Inflammatory macrophage treated with lipopolysaccharide for 1 hour (primary cell): Measurements from ENCODE around the gene EFHB.
"Not testable (repeated sequence)": the region's sequence is repeated elsewhere in the genome, so short reads cannot be mapped to it uniquely, and the experiment has no call there.

ENCODE experiments used
- DNase-seq, 2 donors: peaks; one replicate each; pipeline ENCODE4 v3.0.0-alpha.2; 2020 to 2022

EFHB gene

DNA sequence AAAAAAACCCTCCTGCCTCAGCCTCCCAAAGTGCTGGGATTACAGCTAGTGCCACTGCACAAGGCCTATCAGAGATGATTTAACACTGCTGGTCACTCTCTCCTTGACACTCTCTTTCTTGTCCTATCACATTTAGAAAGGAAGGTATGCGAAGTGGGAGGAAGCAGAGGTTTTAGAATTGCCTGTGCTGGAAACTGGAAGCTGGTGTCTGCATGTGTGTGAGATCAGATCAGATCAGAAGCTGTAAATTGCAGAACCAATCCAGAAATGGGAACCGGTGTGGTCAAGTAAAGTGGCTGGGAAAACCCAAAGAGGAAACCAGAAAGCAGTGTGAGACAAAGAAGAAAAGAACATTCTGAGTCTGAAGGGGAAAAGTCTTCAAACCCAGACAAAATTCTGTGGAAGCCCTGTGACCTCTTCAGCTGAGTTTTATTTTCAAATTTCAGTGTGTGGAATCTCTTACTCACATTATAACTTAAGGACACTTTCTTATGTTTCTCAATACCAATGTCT, 2.8 kb downstream of the EFHB start:
- DNase-seq = peak; percentile 91 to 95

- DNase-seq = no peak
Measured at GRCh38 chr3:19920401-19921080, 13.5 kb downstream of the EFHB start.

- no peak for DNase-seq
Measured at GRCh38 chr3:19917167-19917566, 16.9 kb downstream of the EFHB start.

DNA sequence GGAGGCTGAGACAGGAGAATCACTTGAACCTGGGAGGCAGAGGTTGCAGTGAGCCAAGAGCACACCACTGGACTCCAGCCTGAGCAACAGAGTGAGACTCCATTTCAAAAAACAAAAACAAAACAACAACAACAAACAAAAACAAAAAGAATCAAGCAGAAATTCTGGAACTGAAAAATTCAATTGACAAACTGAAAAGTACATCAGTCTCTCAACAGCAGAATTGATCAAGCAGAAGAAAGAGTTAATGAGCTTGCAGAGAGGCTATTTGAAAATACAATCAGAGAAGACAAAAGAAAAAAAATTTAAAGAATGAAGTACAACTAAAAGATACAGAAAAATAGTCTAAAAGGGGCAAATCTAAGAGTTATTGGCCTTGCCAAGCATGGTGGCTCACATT, 22.6 kb downstream of the EFHB start:
- no peak for DNase-seq

- no peak for DNase-seq
Measured at GRCh38 chr3:19907523-19907922, 26.5 kb downstream of the EFHB start.

DNA sequence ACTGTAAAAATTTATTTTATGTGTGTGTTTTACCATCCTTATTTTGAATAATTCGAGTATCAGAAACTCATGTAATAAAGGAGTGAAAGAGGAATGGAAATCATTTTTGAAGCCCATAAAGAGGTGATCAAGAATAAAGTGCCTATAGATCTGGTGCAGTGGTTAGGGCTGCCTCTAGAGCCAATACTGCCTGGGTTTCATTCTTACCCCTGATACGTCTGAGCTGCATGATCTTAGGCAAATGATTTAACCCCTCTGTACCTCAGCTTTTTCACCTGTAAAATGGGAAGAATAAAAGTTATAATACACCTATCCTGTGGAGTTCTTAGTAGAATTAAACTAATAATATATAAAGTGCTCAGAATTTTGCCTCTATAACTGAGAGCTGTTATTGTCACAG, 30.4 kb downstream of the EFHB start:
- DNase-seq = no peak

- DNase-seq = peak; percentile 52 to 62
Measured at GRCh38 chr3:19901918-19902317, 32.1 kb downstream of the EFHB start.

- peak; percentile 16 to 40 for DNase-seq
Measured at GRCh38 chr3:19901337-19901736, 32.7 kb downstream of the EFHB start.

GRCh38 chr3:19899833-19900232, 34.2 kb downstream of the EFHB start:
- not testable (repeated sequence) for DNase-seq

- no peak for DNase-seq
Measured at GRCh38 chr3:19899264-19899663, 34.8 kb downstream of the EFHB start.

DNA sequence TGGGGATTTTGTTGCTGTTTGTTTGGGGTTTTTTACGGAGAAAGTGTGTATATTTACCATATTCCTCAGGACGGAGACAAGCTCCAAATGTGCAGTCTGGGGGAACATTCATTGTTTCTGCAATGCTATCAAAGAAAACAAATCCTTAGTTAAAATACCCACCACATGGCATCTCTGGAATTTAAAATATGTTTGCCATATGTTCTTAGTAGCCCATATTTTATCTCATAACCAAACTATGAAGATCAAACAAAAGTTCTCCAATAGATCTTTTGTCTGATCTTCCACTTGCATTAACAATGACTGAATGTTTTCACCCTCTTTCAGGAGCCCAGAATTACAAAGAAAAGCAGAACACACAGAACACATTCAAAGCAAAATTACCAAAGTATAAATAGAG, 35.3 kb downstream of the EFHB start:
- DNase-seq = no peak

DNA sequence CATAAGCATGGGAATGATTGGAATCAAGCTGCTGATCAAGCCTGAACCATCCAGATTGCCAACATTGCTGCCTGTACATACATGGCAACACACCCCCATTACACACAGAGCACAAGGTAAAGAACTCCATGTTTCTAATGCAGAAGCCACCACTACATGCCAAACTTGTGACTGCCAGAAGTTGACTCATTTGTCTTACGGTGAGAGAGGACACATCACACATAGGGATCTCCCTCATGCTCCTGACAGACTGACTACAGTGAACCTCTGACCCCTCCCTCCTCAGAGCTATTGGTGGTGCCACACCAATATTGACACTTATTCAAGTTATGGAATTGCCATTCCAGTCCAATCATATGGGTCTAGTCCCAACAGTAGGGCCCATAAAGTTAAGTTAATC, 42.3 kb downstream of the EFHB start:
- DNase-seq = no peak

DNA sequence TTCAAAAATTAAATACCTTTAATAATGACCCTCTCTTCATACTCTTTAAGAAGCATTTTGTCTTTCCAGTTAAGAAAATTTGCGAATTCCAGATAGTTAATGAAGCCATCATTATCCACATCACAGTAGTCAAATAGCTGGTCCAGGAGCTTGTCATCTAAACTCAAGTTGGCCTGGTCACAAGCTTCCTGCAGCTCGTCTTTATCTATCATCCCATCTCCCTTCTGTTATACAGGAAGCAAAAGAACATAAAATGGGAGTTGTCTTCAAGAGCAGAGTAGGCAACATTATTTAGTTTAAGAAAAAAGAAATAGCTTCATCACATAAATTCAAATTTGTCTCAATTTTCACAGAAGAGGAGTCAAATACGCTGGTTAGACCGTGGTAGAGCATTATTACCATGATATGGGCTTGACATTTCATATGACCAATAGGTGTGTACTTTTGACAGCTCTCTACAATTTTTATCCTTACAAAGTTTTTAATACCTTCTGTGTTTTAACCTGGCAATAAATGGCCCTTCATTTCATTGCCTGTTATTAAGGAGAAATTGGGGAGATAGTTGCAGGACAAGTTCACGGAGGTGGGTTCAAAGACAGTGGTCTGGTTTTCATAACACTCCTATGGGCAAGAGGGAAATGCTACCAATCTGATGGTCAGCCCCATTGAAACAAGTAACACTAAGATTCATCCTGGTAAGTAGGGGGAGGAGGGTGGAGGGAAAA, 45.4 kb downstream of the EFHB start:
- no peak for DNase-seq

DNA sequence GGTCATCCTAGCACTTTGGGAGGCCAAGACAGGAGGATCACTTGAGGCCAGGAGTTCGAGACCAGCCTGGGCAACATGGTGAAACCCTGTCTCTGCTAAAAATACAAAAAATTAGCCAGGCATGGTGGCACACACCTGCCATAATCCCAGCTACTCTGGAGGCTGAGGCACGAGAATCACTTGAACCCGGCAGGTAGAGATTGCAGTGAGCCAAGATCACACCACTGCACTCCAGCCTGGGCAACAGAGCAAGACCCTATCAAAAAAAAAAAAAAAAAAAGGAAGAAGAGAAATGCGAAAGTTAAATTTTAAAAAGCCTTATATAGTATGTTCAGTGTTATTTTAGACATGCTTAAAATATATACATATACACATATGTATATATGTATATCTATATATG, 46.9 kb downstream of the EFHB start:
- DNase-seq = not testable (repeated sequence)

DNA sequence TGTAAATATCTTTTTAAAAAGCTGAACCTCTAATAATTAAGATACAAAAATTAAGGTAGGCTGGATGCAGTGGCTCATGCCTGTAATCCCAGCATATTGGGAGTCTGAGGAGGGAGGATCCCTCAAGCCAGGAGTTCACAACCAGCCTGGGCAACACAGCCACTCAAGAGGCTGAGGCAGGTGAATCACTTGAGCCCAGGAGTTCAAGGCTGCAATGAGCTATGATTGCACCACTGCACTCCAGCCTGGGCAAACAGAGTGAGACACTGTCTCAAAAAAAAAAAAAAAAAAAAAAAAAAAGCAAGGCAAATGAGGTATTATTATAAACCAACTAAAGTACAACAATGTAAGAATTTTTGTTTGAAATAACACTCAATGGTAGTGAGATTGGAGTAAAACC, 47.6 kb downstream of the EFHB start:
- no peak for DNase-seq

GRCh38 chr3:19885468-19885867, 48.5 kb downstream of the EFHB start:
- DNase-seq = peak; percentile 33 to 73

DNA sequence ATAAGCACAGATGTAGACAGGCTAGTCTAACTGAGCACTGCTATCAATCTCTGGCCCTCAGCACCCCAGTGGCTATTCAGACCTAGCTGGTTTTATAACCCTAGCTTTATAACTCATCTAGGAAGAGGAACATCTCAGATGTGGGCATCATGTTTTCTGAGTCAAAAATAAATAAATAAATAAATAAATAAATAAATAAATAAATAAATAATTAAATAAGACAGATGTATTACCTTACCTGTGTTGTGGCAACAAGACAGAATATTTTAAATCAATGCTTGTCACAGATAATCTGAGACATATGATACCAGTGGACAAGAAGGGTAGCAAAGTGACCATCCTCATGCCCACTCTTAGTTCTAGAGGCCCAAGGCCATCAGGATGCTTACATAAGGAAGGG, 52.2 kb downstream of the EFHB start:
- no peak for DNase-seq

DNA sequence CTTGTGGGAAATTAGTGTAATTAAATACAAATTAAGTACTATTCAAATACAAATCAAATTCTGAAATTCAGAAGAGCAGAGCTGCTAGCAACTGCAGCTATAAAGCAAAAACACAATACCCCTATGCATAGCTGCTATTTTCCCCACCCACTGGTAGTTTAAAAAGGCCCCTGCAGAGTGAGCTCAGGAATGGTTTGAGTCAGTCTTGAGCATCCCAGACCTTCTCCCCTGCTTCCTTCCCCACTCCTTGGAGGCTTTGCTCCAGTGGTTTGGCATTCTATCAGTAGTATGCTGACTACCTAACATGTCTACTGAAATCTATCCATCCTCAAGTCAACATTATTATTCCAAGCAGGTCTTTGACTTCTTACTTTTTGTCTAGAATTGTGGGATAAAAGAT, 53.0 kb downstream of the EFHB start:
- DNase-seq = no peak

DNA sequence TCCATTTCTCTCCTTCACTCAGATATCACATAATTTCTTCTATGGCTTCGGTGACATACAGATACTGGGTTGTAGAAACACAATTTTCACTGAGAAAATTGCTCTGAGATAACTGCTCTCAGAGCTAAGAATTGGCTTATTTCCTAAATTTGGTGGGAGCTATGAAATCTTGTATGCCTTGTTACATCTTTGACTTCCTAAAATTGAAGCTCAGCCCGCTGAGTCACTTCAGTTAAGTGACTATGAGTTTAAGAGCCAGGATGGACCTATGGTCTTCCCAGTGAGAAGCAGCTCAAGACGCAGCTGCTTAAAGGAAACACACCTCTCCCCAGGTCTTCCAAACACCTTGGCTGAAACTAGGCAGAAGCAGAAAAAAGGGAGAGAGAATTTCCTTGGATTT, 56.4 kb downstream of the EFHB start:
- peak; percentile 22 to 35 for DNase-seq

DNA sequence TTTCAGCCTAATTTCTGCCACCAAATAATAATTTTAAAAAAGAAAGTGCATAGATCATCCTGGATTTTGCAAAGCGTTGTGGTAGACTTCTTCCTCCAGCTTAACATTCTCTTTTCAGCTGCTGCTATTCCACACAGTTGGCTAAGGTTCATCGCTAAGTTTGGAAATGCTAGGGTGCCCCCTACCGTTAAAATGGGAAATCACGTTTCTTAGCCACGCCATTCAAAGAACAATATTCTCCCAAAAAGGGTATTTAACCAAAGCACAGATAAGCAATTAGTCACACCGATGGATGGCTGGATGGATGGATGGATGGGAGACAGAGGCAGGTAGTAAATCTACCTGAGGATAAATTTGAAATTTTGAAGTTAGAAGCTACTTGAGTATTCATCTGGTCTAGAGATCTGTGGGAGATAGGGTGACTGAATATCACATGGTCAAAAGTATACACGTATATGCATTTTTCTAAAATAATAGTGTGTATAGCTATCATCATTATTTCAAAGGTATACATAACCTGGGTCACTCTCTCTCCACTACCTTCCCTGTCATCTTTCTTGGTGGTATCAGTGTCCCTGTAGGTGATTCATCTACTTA, 67.2 kb downstream of the EFHB start:
- DNase-seq = peak; percentile 17 to 83

DNA sequence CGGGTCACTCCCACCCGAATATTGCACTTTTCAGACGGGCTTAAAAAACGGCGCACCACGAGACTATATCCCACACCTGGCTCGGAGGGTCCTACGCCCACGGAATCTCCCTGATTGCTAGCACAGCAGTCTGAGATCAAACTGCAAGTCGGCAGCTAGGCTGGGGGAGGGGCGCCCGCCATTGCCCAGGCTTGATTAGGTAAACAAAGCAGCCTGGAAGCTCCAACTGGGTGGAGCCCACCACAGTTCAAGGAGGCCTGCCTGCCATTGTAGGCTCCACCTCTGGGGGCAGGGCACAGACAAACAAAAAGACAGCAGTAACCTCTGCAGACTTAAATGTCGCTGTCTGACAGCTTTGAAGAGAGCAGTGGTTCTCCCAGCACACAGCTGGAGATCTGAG, 78.7 kb downstream of the EFHB start:
- not testable (repeated sequence) for DNase-seq

DNA sequence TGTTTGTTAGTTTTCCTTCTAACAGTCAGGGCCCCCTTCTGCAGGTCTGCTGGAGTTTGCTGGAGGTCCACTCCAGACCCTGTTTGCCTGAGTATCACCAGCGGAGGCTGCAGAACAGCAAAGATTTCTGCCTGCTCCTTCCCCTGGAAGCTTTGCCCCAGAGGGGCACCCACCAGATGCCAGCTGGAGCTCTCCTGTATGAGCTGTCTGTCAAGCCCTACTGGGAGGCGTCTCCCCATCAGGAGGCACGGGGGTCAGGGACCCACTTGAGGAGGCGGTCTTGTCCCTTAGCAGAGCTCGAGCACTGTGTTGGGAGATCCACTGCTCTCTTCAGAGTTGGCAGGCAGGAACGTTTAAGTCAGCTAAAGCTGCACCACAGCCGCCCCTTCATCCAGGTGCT, 87.4 kb downstream of the EFHB start:
- not testable (repeated sequence) for DNase-seq
